Measurements from ENCODE around the gene FEZF1. TPM values are rescaled to one million over a fixed set of nuclear protein-coding genes. Genes with fewer than 3 reads are reported as not detected.

Gene FEZF1
- total RNA-seq, 1 donor from 2014 or later: 12.7 TPM

GRCh38 chr7:122340427-122340826 lies 35.9 kb upstream of the FEZF1 start:
- H3K4me3 Mint-ChIP-seq (ENCODE audit: unreplicated experiment): no peak overlapping the region
- H3K27me3 Mint-ChIP-seq (ENCODE audit: unreplicated experiment): no peaks in the 10 kb centered on the region
- peaks cover 10% of the 10 kb centered on the region for H3K4me1 Mint-ChIP-seq (ENCODE audit: low read depth, unreplicated experiment)
- DNase-seq: no peak
- TF ChIP-seq CTCF (IDR thresholded peaks at IDR 0.05; ENCODE audit: partially characterized antibody, unreplicated experiment): no peak
- no peaks in the 10 kb centered on the region for H3K36me3 Mint-ChIP-seq (ENCODE audit: unreplicated experiment)
- no peak overlapping the region for H3K27ac Mint-ChIP-seq (ENCODE audit: unreplicated experiment)
- H3K9me3 Mint-ChIP-seq (ENCODE audit: unreplicated experiment): no peaks in the 10 kb centered on the region

GRCh38 chr7:122339145-122339904 lies 34.8 kb upstream of the FEZF1 start:
- H3K4me1 Mint-ChIP-seq (ENCODE audit: low read depth, unreplicated experiment): peaks cover 10% of the 10 kb centered on the region
- no peak overlapping the region for H3K4me3 Mint-ChIP-seq (ENCODE audit: unreplicated experiment)
- H3K27me3 Mint-ChIP-seq (ENCODE audit: unreplicated experiment): no peaks in the 10 kb centered on the region
- no peak for DNase-seq
- H3K27ac Mint-ChIP-seq (ENCODE audit: unreplicated experiment): no peak overlapping the region
- no peak for TF ChIP-seq CTCF (IDR thresholded peaks at IDR 0.05; ENCODE audit: partially characterized antibody, unreplicated experiment)
- H3K9me3 Mint-ChIP-seq (ENCODE audit: unreplicated experiment): no peaks in the 10 kb centered on the region
- H3K36me3 Mint-ChIP-seq (ENCODE audit: unreplicated experiment): no peaks in the 10 kb centered on the region

DNA sequence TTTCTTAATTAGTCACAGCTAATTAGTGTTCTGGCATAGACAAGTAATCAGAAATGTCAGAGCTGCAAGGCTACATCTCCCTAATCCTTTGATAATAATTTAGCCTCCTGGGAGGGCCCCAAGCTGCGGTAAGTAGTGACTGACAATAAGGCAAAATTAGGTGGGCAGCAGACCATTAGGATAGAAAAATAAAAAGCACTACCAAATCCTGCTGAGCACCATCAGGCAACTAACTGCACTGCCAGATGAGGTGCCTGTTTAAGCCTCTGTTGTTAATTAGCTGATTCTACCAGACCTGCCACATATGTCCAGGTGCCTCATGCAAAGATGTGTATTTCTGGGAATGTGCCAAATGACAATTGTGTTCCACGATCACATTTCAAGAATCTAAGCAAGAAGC lies 32.5 kb upstream of the FEZF1 start:
- DNase-seq: no peak
- Mint-ChIP-seq H3K27ac (ENCODE audit: unreplicated experiment) (no peak overlapping the region), H3K36me3 (ENCODE audit: unreplicated experiment) (no peaks in the 10 kb centered on the region)

DNA sequence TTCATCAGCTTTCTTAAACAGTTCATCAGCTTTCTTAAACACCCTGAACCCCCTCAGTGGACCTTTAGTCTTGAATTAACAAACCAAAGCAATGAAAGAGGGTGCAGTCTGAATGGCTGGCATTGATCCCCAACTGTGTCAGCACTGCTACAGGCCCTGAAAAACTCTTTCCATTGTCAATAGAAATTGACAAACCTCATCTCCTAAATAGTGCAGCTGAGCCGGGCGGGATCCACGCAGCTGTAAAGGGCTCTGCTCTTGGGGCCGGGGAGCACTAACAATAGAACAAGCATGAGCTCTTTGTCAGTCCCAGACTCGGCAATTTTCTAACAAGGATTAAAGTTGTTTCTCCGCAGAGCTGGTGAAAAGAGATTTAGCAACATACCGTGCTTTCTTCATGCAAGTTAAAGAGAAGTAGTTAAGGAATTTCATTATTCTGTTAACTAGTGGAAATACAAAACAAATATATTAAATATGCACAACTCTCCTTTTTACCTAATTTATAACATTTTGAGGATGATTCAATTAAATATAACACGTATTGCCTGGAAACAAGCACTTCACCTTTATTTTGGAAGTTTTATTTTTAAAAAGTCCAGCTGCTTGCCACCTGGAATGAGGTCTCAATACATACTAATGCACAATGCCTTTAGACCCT lies 24.7 kb upstream of the FEZF1 start:
- Mint-ChIP-seq H3K27me3 (ENCODE audit: unreplicated experiment) (peaks cover 3% of the 10 kb centered on the region), H3K27ac (ENCODE audit: unreplicated experiment) (no peak overlapping the region), H3K4me3 (ENCODE audit: unreplicated experiment) (no peak overlapping the region), H3K9me3 (ENCODE audit: unreplicated experiment) (no peaks in the 10 kb centered on the region), H3K36me3 (ENCODE audit: unreplicated experiment) (no peaks in the 10 kb centered on the region), H3K4me1 (ENCODE audit: low read depth, unreplicated experiment) (peaks cover 4% of the 10 kb centered on the region)
- no peak for TF ChIP-seq CTCF (IDR thresholded peaks at IDR 0.05; ENCODE audit: partially characterized antibody, unreplicated experiment)
- DNase-seq: no peak

More for the DNA sequence above, 32.5 kb upstream of the FEZF1 start:
- peaks cover 3% of the 10 kb centered on the region for H3K27me3 Mint-ChIP-seq (ENCODE audit: unreplicated experiment)
- TF ChIP-seq CTCF (IDR thresholded peaks at IDR 0.05; ENCODE audit: partially characterized antibody, unreplicated experiment): no peak
- H3K9me3 Mint-ChIP-seq (ENCODE audit: unreplicated experiment): no peaks in the 10 kb centered on the region
- H3K4me1 Mint-ChIP-seq (ENCODE audit: low read depth, unreplicated experiment): peaks cover 10% of the 10 kb centered on the region
- H3K4me3 Mint-ChIP-seq (ENCODE audit: unreplicated experiment): no peak overlapping the region

GRCh38 chr7:122327969-122328368 lies 23.4 kb upstream of the FEZF1 start:
- H3K27me3 Mint-ChIP-seq (ENCODE audit: unreplicated experiment): peaks cover 3% of the 10 kb centered on the region
- TF ChIP-seq CTCF (IDR thresholded peaks at IDR 0.05; ENCODE audit: partially characterized antibody, unreplicated experiment): no peak
- H3K4me3 Mint-ChIP-seq (ENCODE audit: unreplicated experiment): no peak overlapping the region
- H3K27ac Mint-ChIP-seq (ENCODE audit: unreplicated experiment): no peak overlapping the region
- no peaks in the 10 kb centered on the region for H3K36me3 Mint-ChIP-seq (ENCODE audit: unreplicated experiment)
- H3K9me3 Mint-ChIP-seq (ENCODE audit: unreplicated experiment): no peaks in the 10 kb centered on the region
- peaks cover 4% of the 10 kb centered on the region for H3K4me1 Mint-ChIP-seq (ENCODE audit: low read depth, unreplicated experiment)
- DNase-seq: no peak

Data from glutamatergic neuron (in vitro differentiated cells).